ENCODE measurements around the gene DTNB.

GRCh38 chr2:25623361-25623760 is 50.0 kb downstream of the DTNB start:
- TF ChIP-seq, protein P1, sequence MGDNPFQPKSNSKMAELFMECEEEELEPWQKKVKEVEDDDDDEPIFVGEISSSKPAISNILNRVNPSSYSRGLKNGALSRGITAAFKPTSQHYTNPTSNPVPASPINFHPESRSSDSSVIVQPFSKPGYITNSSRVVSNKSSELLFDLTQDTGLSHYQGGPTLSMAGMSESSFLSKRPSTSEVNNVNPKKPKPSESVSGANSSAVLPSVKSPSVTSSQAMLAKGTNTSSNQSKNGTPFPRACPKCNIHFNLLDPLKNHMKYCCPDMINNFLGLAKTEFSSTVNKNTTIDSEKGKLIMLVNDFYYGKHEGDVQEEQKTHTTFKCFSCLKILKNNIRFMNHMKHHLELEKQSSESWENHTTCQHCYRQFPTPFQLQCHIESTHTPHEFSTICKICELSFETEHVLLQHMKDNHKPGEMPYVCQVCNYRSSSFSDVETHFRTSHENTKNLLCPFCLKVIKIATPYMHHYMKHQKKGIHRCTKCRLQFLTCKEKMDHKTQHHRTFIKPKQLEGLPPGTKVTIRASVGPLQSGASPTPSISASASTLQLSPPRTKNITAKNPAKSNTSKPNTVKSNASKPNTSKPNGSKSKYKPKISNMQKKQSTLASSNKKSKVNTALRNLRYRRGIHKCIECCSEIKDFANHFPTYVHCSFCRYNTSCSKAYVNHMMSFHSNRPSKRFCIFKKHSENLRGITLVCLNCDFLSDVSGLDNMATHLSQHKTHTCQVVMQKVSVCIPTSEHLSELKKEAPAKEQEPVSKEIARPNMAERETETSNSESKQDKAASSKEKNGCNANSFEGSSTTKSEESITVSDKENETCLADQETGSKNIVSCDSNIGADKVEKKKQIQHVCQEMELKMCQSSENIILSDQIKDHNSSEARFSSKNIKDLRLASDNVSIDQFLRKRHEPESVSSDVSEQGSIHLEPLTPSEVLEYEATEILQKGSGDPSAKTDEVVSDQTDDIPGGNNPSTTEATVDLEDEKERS (tag by site-specific recombination; IDR thresholded peaks at IDR 0.05) = no peak
- TF ChIP-seq PRDM4 (tag by site-specific recombination; IDR thresholded peaks at IDR 0.05) (no peak), ATF2 (tag by site-specific recombination; IDR thresholded peaks at IDR 0.05; ENCODE audit: low read depth) (no peak), TCF7L2 (IDR thresholded peaks at IDR 0.05; ENCODE audit: borderline replicate concordance, low read depth, low read length) (no peak), ZBTB21 (tag by site-specific recombination; IDR thresholded peaks at IDR 0.05) (no peak)
- TF ChIP-seq, protein P2, sequence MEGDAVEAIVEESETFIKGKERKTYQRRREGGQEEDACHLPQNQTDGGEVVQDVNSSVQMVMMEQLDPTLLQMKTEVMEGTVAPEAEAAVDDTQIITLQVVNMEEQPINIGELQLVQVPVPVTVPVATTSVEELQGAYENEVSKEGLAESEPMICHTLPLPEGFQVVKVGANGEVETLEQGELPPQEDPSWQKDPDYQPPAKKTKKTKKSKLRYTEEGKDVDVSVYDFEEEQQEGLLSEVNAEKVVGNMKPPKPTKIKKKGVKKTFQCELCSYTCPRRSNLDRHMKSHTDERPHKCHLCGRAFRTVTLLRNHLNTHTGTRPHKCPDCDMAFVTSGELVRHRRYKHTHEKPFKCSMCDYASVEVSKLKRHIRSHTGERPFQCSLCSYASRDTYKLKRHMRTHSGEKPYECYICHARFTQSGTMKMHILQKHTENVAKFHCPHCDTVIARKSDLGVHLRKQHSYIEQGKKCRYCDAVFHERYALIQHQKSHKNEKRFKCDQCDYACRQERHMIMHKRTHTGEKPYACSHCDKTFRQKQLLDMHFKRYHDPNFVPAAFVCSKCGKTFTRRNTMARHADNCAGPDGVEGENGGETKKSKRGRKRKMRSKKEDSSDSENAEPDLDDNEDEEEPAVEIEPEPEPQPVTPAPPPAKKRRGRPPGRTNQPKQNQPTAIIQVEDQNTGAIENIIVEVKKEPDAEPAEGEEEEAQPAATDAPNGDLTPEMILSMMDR (tag by site-specific recombination; IDR thresholded peaks at IDR 0.05) = no peak
